ENCODE results near the gene KCNJ6.

The KCNJ6 gene

DNA sequence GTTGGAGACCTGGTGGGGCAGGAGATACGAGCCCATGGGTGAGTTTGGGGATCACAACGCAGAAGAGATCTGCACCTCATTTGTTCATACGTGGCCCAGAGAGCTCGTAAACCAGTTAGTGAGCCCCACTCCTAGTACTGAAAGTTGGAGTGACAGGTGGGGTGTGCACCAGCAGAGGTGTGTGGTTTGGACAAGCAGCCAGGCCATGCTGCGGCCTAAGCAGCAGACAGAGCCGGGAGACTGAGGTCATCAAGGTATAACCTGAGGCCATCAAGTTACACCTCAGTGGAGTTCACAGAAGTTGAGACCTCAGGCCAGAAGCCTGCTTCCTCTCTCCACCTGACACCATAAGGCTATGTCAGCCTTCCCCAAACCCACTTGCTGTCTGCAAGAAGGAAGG is 27.6 kb downstream of the KCNJ6 start:
- no peak for DNase-seq (ENCODE audit: low read depth)
- TF ChIP-seq, protein P1, sequence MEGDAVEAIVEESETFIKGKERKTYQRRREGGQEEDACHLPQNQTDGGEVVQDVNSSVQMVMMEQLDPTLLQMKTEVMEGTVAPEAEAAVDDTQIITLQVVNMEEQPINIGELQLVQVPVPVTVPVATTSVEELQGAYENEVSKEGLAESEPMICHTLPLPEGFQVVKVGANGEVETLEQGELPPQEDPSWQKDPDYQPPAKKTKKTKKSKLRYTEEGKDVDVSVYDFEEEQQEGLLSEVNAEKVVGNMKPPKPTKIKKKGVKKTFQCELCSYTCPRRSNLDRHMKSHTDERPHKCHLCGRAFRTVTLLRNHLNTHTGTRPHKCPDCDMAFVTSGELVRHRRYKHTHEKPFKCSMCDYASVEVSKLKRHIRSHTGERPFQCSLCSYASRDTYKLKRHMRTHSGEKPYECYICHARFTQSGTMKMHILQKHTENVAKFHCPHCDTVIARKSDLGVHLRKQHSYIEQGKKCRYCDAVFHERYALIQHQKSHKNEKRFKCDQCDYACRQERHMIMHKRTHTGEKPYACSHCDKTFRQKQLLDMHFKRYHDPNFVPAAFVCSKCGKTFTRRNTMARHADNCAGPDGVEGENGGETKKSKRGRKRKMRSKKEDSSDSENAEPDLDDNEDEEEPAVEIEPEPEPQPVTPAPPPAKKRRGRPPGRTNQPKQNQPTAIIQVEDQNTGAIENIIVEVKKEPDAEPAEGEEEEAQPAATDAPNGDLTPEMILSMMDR (IDR thresholded peaks at IDR 0.05; ENCODE audit: insufficient read depth, low read depth, low read length, missing control alignments): no peak
- H3K4me3 ChIP-seq (ENCODE audit: low read length): no peak overlapping the region

DNA sequence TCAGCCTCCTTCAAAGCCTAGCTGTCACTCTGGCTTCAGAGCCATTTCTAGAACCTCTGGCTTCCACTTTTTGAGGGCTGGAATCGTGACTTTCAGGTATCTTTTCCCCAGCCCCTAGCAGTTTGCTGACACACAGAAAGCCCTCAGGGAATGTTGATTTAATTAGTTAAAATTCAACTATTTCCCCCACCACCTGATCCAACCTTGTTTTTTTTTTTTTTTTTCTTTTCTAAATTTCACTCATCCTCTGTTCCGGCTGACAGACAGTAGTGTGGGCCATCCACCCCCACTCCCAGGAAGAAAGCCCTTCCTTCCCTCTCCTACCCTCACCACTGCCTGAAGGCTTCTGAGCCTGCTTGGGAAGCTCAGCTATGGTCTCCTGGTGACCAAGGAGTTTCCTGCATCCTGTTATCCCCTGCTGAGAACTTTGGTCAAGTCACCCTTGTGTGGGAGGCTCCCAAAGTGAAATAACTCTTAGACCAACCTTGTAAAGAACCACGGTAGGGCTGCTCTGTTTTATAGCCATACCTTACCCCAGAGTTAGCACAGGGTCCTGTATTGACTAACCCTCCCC is 29.4 kb downstream of the KCNJ6 start:
- TF ChIP-seq, protein P1 (IDR thresholded peaks at IDR 0.05; ENCODE audit: insufficient read depth, low read depth, low read length, missing control alignments): no peak
- no peak for DNase-seq (ENCODE audit: low read depth)

DNA sequence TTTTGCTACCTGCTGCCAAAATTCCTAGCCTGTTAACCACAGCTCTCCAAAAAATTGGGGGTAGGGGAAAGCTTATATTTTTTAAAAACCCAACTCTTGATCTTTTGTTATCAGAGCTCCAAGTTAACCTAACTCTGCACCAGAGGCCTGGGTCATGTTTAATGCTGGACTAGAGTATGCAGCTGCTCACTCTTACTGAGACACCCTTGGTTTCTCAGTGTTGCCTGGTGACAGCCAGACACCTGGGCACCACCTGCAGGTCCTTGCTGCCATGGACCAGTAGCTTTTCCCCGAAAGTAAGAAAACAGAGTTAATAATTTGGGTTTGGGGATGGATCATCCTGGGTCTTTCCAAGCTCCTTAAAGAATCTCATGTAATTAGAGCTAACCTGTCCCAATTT is 30.1 kb downstream of the KCNJ6 start:
- no peak overlapping the region for H3K4me3 ChIP-seq (ENCODE audit: low read length)
- TF ChIP-seq, protein P1 (IDR thresholded peaks at IDR 0.05; ENCODE audit: insufficient read depth, low read depth, low read length, missing control alignments): no peak
- no peak for DNase-seq (ENCODE audit: low read depth)

More for the DNA sequence above, 29.4 kb downstream of the KCNJ6 start:
- H3K4me3 ChIP-seq (ENCODE audit: low read length): no peak overlapping the region

DNA sequence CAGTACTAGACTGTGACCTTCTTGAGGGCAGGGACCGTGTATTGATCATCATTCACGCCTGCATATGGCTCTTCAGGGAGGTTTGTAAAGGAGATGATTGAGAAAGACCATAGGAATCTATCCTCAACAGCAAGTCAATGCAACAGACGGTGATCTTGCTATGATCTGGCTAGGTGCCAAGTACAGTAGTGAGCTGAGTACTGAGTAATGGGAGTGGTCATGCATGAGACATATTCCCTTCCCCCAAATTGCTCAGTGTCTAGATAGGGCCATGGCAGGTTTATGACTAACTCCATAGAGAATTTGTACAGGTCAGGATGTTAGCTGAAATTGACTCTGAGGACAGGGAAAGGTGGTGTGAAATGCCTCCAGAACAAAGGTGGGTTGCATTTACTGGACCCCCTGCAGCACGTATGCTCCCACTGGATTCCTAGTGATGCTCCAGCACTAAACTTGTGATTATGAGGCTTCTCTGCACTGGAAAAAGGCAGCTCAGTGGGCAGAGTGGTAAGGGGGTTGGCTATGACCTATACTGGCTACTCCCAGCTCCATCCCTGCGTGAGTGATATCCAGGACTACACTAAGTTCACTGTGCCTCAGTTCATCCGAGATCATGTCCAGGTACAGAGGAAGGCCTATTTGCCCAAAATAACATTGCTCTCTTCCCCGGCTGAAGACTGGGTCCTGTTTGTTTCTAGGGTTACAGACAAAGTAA is 37.2 kb downstream of the KCNJ6 start:
- no peak overlapping the region for H3K4me3 ChIP-seq (ENCODE audit: low read length)
- DNase-seq (ENCODE audit: low read depth): peak; percentile 99
- TF ChIP-seq, protein P1 (IDR thresholded peaks at IDR 0.05; ENCODE audit: insufficient read depth, low read depth, low read length, missing control alignments): no peak

DNA sequence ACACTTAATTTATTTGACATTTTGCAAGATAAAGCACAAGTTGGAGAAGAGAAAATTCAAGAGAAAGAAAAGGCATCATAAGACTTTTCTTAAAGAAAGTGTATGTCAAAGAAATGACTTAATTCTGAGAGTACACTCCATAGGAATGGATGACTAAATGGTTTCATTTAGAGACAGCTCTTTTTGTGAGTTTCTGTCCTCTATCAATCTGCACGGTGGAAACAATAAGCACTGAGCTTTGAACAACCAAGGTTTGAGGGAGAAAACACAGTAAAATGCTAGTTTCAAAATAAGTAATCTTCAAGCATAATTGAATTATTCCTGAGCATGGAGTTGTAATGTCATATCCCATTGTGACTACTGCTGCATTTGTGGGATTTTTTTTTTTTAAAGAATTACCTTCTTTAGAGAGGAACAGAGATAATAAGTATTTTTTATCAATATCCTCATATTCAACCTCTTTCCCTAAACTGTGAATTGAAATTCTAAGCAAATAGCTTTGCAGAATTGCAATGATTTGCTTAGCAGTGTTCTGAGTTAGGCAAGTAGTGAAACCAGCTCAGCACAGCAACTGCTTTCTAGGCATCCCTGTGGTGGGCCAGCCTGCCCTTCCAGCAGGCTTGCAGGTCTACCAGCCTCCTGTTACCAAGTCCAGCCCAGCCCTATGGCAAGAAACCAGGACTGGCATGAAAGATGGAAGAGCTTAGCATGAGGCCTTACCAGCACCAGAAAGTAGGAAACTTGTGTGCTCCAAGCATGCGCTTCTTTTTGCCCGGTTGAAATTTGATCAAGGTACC is 38.2 kb downstream of the KCNJ6 start:
- no peak for DNase-seq (ENCODE audit: low read depth)
- TF ChIP-seq, protein P1 (IDR thresholded peaks at IDR 0.05; ENCODE audit: insufficient read depth, low read depth, low read length, missing control alignments): no peak
- no peak overlapping the region for H3K4me3 ChIP-seq (ENCODE audit: low read length)

DNA sequence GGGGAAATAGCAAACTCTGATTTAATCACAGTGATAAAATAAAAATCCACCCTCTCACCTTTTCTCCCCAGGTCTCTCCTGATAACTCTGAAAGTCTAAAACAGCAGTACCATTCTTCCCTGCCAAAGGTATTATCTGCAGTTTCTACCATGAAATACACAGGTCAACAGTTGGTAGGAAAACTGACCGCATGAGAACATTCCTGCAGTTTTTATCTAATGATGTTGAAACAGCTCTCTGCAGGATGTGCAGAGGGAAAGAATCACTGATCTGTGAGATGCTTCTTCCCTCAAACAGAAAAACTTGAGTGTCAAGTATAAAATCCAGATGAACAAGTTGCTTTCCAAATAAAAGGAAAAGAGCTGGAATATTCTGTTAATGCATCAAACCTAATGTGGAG is 39.1 kb downstream of the KCNJ6 start:
- H3K4me3 ChIP-seq (ENCODE audit: low read length): no peak overlapping the region
- TF ChIP-seq, protein P1 (IDR thresholded peaks at IDR 0.05; ENCODE audit: insufficient read depth, low read depth, low read length, missing control alignments): no peak
- DNase-seq (ENCODE audit: low read depth): no peak

All from epithelial cell of esophagus (primary cell).